GM21515 (cell line): ENCODE results near the gene NT5C3A.

Experiments used
- ATAC-seq: cut with Tn5 transposase; IDR thresholded peaks from one replicate; pipeline ENCODE4 v1.9.1; 2021; ENCODE audit not compliant: unreplicated experiment

The NT5C3A gene

DNA sequence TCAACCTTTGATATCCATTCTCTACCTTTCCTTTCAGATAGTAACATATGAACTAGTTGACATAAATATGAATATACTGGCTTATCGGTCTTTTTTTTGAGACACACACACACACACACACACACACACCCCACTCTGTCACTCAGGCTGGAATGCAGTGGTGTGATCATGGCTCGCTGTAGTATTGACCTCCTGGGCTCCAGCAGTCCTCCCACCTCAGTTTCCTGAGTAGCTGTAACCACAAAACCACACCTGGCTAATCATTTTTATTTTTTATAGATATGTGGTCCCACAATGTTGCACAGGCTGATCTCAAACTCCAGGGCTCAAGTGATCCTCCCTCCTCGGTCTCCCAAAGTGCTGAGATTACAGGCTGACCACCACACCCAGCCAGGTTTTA, 14.2 kb upstream of the NT5C3A start:
- ATAC-seq = no peak

GRCh38 chr7:33075818-33076518, 13.4 kb upstream of the NT5C3A start:
- no peak for ATAC-seq

GRCh38 chr7:33073243-33073642, 10.7 kb upstream of the NT5C3A start:
- ATAC-seq = no peak

DNA sequence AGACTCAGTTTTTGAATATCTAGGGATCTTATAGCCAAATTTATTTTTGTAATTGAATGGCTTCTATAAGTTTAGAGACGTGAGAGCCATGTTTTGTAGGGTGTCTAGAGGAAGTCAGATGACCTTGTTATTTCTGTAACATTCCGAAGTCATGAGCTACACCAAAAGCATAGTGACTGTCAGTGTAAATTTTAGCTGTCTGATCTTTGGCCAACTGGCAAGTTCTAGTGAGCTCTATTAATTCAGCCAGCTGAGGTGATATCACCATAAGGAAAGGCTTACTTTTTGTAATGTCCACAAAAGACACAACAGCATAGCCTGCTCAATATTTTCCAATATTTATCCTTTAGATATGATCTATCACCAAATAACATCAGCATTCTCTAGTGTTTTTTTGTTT, 9.9 kb upstream of the NT5C3A start:
- ATAC-seq = no peak

- ATAC-seq = no peak
These were observed 8.3 kb upstream of the NT5C3A start for GRCh38 chr7:33070831-33071230.

DNA sequence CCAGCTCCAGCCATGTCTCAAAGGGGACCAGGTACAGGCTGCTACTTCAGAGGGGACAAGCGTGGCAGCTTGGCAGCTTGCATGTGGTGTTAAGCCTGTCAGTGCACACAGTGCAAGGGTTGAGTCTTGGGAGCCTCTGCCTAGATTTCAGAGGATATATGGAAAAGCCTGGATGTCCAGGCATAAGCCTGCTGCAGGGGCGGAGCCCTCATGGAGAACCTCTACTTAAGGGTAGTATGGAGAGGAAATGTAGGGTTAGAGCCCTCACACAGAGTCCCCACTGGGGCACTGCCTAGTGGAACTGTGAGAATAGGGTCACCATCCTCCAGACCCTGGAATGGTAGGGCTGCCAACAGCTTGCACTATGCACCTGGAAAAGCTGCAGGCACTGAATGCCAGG, 7.7 kb upstream of the NT5C3A start:
- ATAC-seq = no peak

DNA sequence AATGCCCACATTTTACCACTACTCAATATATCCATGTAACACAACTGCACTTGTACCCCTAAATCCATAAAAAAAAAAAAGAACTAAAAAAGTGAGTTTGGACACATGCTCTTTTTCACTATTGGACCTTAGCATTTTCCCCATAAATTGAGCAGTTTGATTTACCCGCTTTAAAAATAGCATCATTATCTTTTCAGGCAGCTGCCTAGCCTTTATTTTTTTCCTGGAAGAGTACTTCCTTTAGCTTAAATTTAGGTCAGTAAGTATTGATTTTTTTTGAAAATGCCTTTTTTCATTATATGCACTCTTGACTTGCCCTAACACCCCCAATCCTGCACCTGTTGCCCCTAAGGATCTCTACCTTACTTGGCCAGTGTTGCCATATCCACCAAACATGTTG, 5.3 kb upstream of the NT5C3A start:
- no peak for ATAC-seq

GRCh38 chr7:33066771-33067170, 4.2 kb upstream of the NT5C3A start:
- no peak for ATAC-seq

GRCh38 chr7:33065981-33066380, 3.4 kb upstream of the NT5C3A start:
- ATAC-seq = no peak

DNA sequence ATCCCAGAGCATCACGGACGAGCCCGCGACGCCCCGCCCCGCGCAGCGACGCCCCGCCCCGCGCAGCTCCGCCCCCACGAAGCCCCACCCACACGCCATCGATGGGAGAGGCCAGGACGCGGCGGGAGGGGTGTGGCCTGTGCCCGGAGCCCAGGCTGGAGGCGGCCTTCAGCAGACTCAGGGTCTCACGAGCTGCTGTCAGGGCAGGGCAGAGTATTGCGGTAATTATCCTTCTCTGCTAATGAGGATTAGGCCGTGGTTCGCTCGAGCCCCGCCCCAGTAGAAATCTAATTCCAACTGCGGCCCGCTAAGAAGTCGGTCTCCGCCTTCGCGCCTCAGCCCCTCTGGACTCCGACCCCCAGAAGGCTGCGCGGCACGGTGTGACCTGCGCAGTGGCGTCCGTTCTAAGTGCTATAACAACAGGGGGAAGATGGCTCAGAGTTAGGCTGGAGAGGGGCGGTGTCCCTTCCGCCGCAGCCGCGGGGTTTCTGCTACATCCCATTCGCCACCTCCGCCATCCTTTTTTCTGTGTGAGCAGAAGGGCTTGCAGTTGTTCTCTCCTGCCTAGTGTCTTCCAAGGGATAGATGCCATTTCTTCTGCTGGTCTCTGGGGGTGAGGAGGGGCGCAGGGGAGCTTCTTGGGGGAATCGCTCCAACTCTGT, 337 bp upstream of the NT5C3A start:
- ATAC-seq = peak; percentile 95

- no peak for ATAC-seq
These were observed 1.2 kb downstream of the NT5C3A start for GRCh38 chr7:33061282-33061937.

DNA sequence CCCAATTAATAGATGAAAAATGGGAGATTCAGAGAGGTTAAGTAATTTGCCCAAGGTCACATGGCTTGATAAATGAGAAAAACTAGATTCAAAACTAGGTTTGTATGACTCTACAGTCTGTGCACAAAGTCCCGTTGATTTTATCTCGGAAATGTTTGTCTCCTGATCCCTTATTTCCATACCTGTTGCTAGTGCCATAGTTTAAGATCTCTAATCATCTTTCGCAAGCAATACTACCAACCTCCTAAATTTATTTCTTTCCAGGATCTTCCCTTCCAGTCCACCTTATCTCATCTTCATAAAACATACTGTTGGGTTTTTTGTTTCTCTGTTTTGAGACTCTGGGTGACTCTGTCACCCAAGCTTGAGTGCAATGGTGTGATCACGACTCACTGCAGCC, 2.9 kb downstream of the NT5C3A start:
- ATAC-seq = no peak

- ATAC-seq = no peak
These were observed 7.4 kb downstream of the NT5C3A start for GRCh38 chr7:33055158-33055557.

- ATAC-seq = no peak
These were observed 8.2 kb downstream of the NT5C3A start for GRCh38 chr7:33054261-33054964.

GRCh38 chr7:33053721-33054120, 8.9 kb downstream of the NT5C3A start:
- no peak for ATAC-seq

- ATAC-seq = no peak
These were observed 11.8 kb downstream of the NT5C3A start for GRCh38 chr7:33050535-33051318.

DNA sequence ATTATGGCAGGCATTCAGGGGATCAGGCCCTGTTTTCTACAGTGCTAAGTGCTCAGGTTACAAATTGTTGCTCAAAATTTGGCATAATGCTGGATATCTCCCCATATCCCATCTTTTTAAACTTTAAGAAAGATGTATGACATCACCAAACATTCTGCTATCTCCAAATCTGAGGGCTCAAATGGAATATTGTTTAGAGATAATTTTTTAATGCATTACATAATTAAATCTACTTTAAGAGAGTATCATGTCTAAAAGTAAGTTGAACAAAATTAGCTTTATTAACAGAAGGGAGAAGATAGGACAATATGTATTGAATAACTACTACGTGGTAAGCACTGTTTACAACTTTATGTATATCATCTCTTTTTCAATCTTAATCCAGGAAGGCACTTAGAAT, 13.9 kb downstream of the NT5C3A start:
- ATAC-seq = no peak

- ATAC-seq = no peak
These were observed 14.3 kb downstream of the NT5C3A start for GRCh38 chr7:33048257-33048656.

DNA sequence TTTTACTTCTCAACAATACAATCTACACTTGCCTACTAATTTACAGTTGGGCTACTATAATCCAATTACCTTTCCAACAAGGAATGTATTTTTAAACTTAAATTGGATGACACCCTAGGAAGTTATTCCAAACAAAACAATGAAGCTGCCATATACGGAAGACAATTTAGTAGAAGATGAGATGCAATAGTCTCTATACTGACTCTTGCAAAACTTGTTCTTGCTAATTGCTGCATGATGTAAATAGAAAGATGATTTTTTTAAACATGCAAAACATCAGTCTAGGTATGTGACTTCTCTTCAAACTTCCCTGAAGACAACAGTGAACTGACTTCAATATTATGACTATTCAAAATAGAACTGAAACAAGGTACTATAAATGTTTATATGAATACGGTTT, 17.6 kb downstream of the NT5C3A start:
- peak; percentile 32 for ATAC-seq

GRCh38 chr7:33044401-33044718, 18.2 kb downstream of the NT5C3A start:
- ATAC-seq = no peak
